IMR-90 (cell line): Measurements from ENCODE around the gene NPB. TPM values are rescaled to one million over a fixed set of nuclear protein-coding genes. Genes with fewer than 3 reads are reported as not detected.

Experiments
- ATAC-seq: fragments of 200-7000 bp; cut with Tn5 transposase; 2 replicates; pipeline ENCODE4 v1.9.1; 2020; ENCODE audit warnings: low read depth, mild to moderate bottlenecking, moderate library complexity
- BruUV-seq: library from RNA; stranded (reverse); fragments of 400-500 nt; replicated peaks from 2 replicates; lab custom pipeline; 2021; lab: Mats Ljungman, UMichigan
- CTCF ChIA-PET: fragments of 300-600 bp; formaldehyde crosslinking; extraction: SDS; loops from one replicate; lab custom pipeline; 2021; ENCODE audit warnings: antibody characterized with exemption; lab: Yijun Ruan, JAX
- POLR2A ChIA-PET: fragments of 300-600 bp; sonication (Branson Sonifier 250); formaldehyde crosslinking; loops from one replicate; lab custom pipeline; 2022; ENCODE audit warnings: antibody characterized with exemption; ENCODE audit not compliant: unreplicated experiment; lab: Charles Lee
- DNase-seq: peaks from one replicate; pipeline ENCODE4 v3.0.0; 2013
- H2AFZ ChIP-seq: replicated peaks from 2 replicates; pipeline ENCODE3; 2013; ENCODE audit warnings: low read length, mild to moderate bottlenecking; ENCODE audit not compliant: poor library complexity
- H2AK5ac ChIP-seq: 2 replicates; pipeline ENCODE4 v1.6.1; 2013; ENCODE audit warnings: low read depth, low read length, inconsistent platforms
- H2AK9ac ChIP-seq: replicated peaks from 2 replicates; pipeline ENCODE3; 2013; ENCODE audit warnings: mild to moderate bottlenecking, low read depth, low read length, moderate library complexity; ENCODE audit not compliant: poor library complexity
- H2BK120ac ChIP-seq: 2 replicates; pipeline ENCODE4 v1.6.1; 2013; ENCODE audit warnings: low read depth, low read length, inconsistent platforms
- H2BK15ac ChIP-seq: 3 replicates; pipeline ENCODE4 v1.6.1; 2013; ENCODE audit warnings: low read depth, low read length, inconsistent platforms
- H2BK20ac ChIP-seq: 2 replicates; pipeline ENCODE4 v1.6.1; 2013; ENCODE audit warnings: low read depth, mild to moderate bottlenecking, inconsistent platforms, low read length, moderate library complexity
- H2BK5ac ChIP-seq: 2 replicates; pipeline ENCODE4 v1.6.1; 2013; ENCODE audit warnings: mild to moderate bottlenecking, low read depth, low read length, inconsistent platforms; ENCODE audit not compliant: poor library complexity, severe bottlenecking
- H3K14ac ChIP-seq: replicated peaks from 2 replicates; pipeline ENCODE4 v1.6.1; 2013; ENCODE audit warnings: low read depth, low read length, inconsistent platforms
- H3K18ac ChIP-seq: 2 replicates; pipeline ENCODE4 v1.6.1; 2013; ENCODE audit warnings: low read depth, low read length, control low read depth
- H3K23ac ChIP-seq: 2 replicates; pipeline ENCODE4 v1.6.1; 2013; ENCODE audit warnings: low read depth, low read length, inconsistent platforms
- H3K27ac ChIP-seq: 2 replicates; pipeline ENCODE4 v1.5.1; 2013; ENCODE audit warnings: mild to moderate bottlenecking, control low read depth, low read length; ENCODE audit not compliant: insufficient read depth
- H3K27me3 ChIP-seq: 2 replicates; pipeline ENCODE4 v1.6.1; 2013; ENCODE audit warnings: low read length; ENCODE audit not compliant: control insufficient read depth, insufficient read depth
- H3K36me3 ChIP-seq: 2 replicates; pipeline ENCODE4 v1.6.1; 2013; ENCODE audit warnings: low read length, mixed read lengths; ENCODE audit not compliant: control insufficient read depth, insufficient read depth
- H3K4ac ChIP-seq: 2 replicates; pipeline ENCODE4 v1.6.1; 2013; ENCODE audit warnings: low read depth, low read length, inconsistent platforms
- H3K4me1 ChIP-seq: 2 replicates; pipeline ENCODE4 v1.6.1; 2013; ENCODE audit warnings: low read length, mixed read lengths; ENCODE audit not compliant: control insufficient read depth, insufficient read depth
- H3K4me2 ChIP-seq: 2 replicates; pipeline ENCODE4 v1.6.1; 2013; ENCODE audit warnings: low read depth, mild to moderate bottlenecking, control low read depth, low read length, moderate library complexity
- H3K4me3 ChIP-seq: 2 replicates; pipeline ENCODE4 v1.5.1; 2013; ENCODE audit warnings: low read depth, mild to moderate bottlenecking, control low read depth, low read length, moderate library complexity; ENCODE audit not compliant: insufficient read depth
- H3K56ac ChIP-seq: 2 replicates; pipeline ENCODE4 v1.6.1; 2013; ENCODE audit warnings: low read length, inconsistent platforms; ENCODE audit not compliant: insufficient read depth; ENCODE audit errors: extremely low read depth
- H3K79me1 ChIP-seq, 2 experiments: 2 replicates each; pipeline ENCODE4 v1.6.1; 2013; ENCODE audit warnings: low read length in 2 of 2, inconsistent platforms in 1 of 2, low read depth in 1 of 2
- H3K9ac ChIP-seq: 2 replicates; pipeline ENCODE4 v1.6.1; 2013; ENCODE audit warnings: low read depth, low read length, control low read depth
- H3K9me1 ChIP-seq: 2 replicates; pipeline ENCODE4 v1.6.1; 2013; ENCODE audit warnings: low read length, inconsistent platforms; ENCODE audit not compliant: insufficient read depth
- H3K9me3 ChIP-seq: 2 replicates; pipeline ENCODE4 v1.6.1; 2013; ENCODE audit warnings: low read length; ENCODE audit not compliant: control insufficient read depth, insufficient read depth
- H4K20me1 ChIP-seq: 2 replicates; pipeline ENCODE4 v1.6.1; 2013; ENCODE audit warnings: low read length, inconsistent platforms; ENCODE audit not compliant: insufficient read depth
- H4K5ac ChIP-seq: 2 replicates; pipeline ENCODE4 v1.6.1; 2013; ENCODE audit warnings: mild to moderate bottlenecking, low read depth, low read length, control low read depth
- H4K8ac ChIP-seq, 2 experiments: 2 replicates each; pipeline ENCODE4 v1.6.1; 2013; ENCODE audit warnings: low read depth in 2 of 2, low read length in 2 of 2, control low read depth in 1 of 2, inconsistent platforms in 1 of 2
- H4K91ac ChIP-seq: 2 replicates; pipeline ENCODE4 v1.6.1; 2013; ENCODE audit warnings: low read depth, low read length, inconsistent platforms; ENCODE audit not compliant: insufficient read depth
- MAZ ChIP-seq: IDR thresholded peaks from 2 replicates; pipeline ENCODE4 v1.6.1; 2012; ENCODE audit warnings: low read depth, mild to moderate bottlenecking, low read length, improper control_type of control experiment, moderate library complexity, borderline replicate concordance
- RAD21 ChIP-seq: IDR thresholded peaks from 2 replicates; pipeline ENCODE4 v1.6.1; 2012; ENCODE audit warnings: low read length, improper control_type of control experiment
- WGBS, 2 experiments: methylation state at CpG; one replicate each; pipeline versions ENCODE4 v1.1.5 to v1.1.7; 2013; ENCODE audit warnings: missing lambda C conversion rate in 2 of 2; ENCODE audit not compliant: insufficient read length in 1 of 2; ENCODE audit errors: extremely low coverage in 2 of 2; 5-methylcytosine and 5-hydroxymethylcytosine counted together
- dilution Hi-C: fragments of 300-500 bp; cut with HindIII; formaldehyde crosslinking; loops from one replicate; pipeline ENCODE4 v1.14.3; 2018; ENCODE audit warnings: low sequenced_read_pairs; ENCODE audit not compliant: unreplicated experiment
- in situ Hi-C: fragments of 300-500 bp; cut with MboI; formaldehyde crosslinking; loops from 3 replicates; pipeline ENCODE4 v1.14.3; 2019; ENCODE audit warnings: low sequenced_read_pairs, inconsistent platforms, mixed read lengths
- intact Hi-C: fragments of 100-400 bp; cut with micrococcal nuclease; formaldehyde crosslinking; loops from 2 replicates; pipeline ENCODE4 v1.10.0; 2022
- polyA plus RNA-seq, 3 experiments: library from polyadenylated mRNA; depleted of rRNA; stranded (reverse); fragments of >200 nt; gene quantifications; 2 replicates each; pipeline ENCODE4 v1.2.3, GENCODE V29; 2012; ENCODE audit warnings: low replicate concordance in 1 of 3
- total RNA-seq: library from RNA; depleted of rRNA; stranded (reverse); fragments of >200 nt; gene quantifications from 2 replicates; pipeline ENCODE4 v1.2.3, GENCODE V29; 2012

The NPB gene
- total and polyA plus RNA-seq, 2 of the 4 experiments (the other 2 are of a cell fraction) = 0.51 TPM; not detected in 1

DNA sequence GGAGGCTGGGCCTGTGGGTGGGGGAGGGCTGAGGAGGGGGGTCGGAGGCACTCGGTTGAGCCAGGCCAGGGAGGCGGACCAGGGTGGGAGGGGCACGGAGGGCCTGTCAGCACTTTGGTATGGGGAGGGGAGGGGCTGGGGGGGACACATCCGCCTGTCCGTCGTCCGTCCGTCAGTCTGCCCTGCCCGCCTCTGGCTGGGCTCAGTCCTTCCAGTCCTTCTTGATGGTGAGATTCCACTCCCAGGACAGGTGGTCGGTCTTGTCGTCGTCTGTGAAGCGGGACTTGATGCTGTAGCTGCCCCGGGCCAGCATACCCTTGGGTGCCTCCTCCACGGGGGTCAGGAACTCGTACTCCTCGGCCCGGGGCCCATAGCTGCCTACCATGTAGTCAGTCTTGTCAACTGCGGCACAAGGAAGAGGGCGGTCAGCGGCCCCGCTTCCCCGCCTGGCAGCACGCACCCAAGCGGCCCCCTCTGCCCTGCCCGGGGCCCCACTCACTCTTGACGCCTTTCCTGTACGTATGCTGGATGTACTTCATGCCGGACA lies 33.3 kb upstream of the NPB start:
- peak overlapping the region; percentile 14; the same call in 1 of the 2 replicates for H2BK120ac ChIP-seq

More for the DNA sequence above, 33.3 kb upstream of the NPB start:
- Histone ChIP-seq H4K91ac (peak overlapping the region; percentile 52), H3K79me1 (peaks cover 7 to 77% of the 10 kb centered on the region in 2 experiments; a peak in 3 of 4 replicates), H3K18ac (no peak overlapping the region), H2AK5ac (peak overlapping the region; percentile 98), H3K14ac (peak overlapping the region; percentile 83), H2AFZ (peak overlapping the region; percentile 71), H3K4me1 (peaks cover 35% of the 10 kb centered on the region), H3K27ac (peak overlapping the region; percentile 90), H3K9me3 (no peaks in the 10 kb centered on the region), H3K4me2 (peak overlapping the region; percentile 19), H2AK9ac (peak overlapping the region; percentile 99), H3K36me3 (peaks cover 40% of the 10 kb centered on the region), H3K56ac (no peak overlapping the region), H3K9me1 (peaks cover 9% of the 10 kb centered on the region; the same call in 1 of the 2 replicates), H4K8ac (peak overlapping the region; percentile 23 to 51; a peak in 2 of 4 replicates), H2BK5ac (peak overlapping the region; percentile 99), H2BK15ac (peak overlapping the region; percentile 8; the same call in 1 of the 3 replicates), H3K4me3 (no peak overlapping the region), H4K5ac (no peak overlapping the region), H3K4ac (peak overlapping the region; percentile 89), H2BK20ac (no peak overlapping the region; the same call in 1 of the 2 replicates), H3K9ac (peak overlapping the region; percentile 51), H4K20me1 (peaks cover 55% of the 10 kb centered on the region), H3K23ac (peak overlapping the region; percentile 94), H3K27me3 (no peaks in the 10 kb centered on the region)
- intact Hi-C loops = no loop called here
- ATAC-seq = peak; percentile 38
- ChIA-PET CTCF (interaction anchor here (0.7 kb wide), 1 partner anchor 14 kb away, joined by 3 read pairs; no protein-coding TSS in a partner anchor), POLR2A (no interaction called here)
- in situ Hi-C loops = no loop called here
- WGBS, 2 experiments = 64% methylated on average over 8 of the region's 30 CpGs; no CpG with 5 or more reads in 1 of the 2 experiments
- no peak for TF ChIP-seq RAD21
- TF ChIP-seq MAZ = peak; percentile 81
- TSS peak; percentile 89 for BruUV-seq
- dilution Hi-C loops = no loop called here
- peak; percentile 88 for DNase-seq
